ENCODE results near the gene PSORS1C2.

DNA sequence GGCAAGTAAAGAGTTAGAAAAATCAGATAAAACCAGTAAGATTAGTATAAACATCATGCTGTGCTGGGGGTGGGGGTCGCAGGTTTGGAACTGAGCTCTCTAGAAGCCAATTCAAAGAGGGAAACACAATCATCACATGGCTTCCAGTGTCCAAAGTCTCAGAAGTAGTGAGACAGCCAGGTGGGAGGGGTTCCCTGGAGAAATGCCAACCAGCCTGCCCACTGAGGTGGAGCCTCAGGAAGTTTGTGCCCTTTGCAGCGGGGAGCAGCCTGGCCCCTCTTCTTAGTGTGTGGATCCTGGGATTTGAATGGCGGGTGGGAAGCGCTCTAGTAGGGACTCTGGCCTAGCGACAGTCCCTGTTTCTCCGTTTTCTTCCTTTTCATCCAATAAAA is 47.9 kb downstream of the PSORS1C2 start:
- TF ChIP-seq, protein P1, sequence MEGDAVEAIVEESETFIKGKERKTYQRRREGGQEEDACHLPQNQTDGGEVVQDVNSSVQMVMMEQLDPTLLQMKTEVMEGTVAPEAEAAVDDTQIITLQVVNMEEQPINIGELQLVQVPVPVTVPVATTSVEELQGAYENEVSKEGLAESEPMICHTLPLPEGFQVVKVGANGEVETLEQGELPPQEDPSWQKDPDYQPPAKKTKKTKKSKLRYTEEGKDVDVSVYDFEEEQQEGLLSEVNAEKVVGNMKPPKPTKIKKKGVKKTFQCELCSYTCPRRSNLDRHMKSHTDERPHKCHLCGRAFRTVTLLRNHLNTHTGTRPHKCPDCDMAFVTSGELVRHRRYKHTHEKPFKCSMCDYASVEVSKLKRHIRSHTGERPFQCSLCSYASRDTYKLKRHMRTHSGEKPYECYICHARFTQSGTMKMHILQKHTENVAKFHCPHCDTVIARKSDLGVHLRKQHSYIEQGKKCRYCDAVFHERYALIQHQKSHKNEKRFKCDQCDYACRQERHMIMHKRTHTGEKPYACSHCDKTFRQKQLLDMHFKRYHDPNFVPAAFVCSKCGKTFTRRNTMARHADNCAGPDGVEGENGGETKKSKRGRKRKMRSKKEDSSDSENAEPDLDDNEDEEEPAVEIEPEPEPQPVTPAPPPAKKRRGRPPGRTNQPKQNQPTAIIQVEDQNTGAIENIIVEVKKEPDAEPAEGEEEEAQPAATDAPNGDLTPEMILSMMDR (IDR thresholded peaks at IDR 0.05), result no peak
- TF ChIP-seq POLR2A (IDR thresholded peaks at IDR 0.05), result no peak
